IPS DF 4.7 (cell line): Measurements from ENCODE around the gene MRPL21.
"Not testable (repeated sequence)": the region's sequence is repeated elsewhere in the genome, so short reads cannot be mapped to it uniquely, and the experiment has no call there.

Experiments used
- DNase-seq: peaks from one replicate; pipeline ENCODE4 v3.0.0-alpha.2; 2013; ENCODE audit warnings: low spot score; ENCODE audit errors: extremely low read depth

MRPL21 gene

DNA sequence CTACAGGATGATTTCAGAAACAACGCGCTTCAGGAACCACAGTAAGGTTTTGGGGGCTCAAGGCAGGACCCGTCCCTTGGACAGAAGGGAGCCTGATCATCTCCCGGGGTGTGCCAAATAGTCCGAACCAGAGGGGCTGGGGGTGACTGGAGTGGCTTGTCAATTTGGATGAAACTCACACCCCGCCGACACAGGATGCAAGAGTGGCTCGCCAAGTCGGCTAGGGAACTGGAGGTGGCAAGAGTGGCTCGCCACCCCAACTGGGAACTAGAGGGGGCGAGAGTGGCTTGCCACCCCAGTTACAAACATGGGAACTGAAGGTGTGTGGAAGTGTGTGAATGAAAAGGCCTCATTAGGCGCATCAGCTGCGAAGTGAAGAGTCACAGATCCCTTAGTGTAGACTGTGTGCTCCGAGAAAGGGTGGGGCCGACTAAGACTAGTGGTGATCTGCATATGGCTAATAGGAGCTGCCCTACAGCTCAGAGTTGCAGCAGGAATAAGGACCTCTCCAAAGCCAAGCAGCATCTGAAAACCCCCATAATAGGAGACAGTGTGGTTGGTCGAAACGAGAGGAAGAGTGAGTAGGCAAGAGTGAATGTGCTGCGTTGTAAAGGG is 35.3 kb downstream of the MRPL21 start:
- no peak for DNase-seq

DNA sequence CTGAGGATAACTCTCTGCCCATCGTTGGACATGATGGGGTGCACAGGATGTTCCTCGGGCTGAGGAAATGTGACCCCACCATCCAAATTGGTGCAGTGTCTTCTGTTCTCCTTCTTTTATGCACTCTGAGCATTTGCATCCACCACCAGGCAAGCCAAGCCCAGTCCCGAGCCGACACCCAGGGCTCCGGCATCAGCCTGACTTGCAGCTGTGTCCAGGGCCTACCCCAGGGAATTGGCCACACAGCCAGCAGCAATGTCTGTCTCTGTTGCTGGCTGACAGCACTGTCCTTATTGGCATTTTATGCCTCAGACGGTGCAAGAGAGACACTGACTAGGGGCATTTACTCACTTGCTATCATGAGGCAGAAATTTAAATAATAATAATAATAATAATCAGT is 36.6 kb downstream of the MRPL21 start:
- DNase-seq: no peak

DNA sequence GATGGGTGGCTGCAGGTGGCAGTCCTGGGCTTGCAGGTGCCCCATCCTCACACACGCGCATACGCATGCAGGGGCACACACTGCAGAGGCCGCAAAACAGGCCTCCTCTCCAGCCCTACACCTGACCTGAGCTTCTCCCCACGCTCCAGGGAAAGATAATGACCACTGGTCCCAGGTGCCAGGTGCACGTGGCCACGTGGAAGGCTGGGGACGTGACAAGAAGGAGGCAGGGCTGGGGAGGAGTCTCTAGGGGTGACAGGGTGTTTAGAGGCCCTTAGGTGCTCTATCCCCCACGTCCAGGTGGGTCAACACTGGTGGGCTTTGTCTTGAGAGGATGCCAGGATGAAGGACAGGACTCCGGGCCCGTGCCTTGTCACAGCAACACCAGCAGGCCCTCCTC is 38.4 kb downstream of the MRPL21 start:
- DNase-seq: no peak

DNA sequence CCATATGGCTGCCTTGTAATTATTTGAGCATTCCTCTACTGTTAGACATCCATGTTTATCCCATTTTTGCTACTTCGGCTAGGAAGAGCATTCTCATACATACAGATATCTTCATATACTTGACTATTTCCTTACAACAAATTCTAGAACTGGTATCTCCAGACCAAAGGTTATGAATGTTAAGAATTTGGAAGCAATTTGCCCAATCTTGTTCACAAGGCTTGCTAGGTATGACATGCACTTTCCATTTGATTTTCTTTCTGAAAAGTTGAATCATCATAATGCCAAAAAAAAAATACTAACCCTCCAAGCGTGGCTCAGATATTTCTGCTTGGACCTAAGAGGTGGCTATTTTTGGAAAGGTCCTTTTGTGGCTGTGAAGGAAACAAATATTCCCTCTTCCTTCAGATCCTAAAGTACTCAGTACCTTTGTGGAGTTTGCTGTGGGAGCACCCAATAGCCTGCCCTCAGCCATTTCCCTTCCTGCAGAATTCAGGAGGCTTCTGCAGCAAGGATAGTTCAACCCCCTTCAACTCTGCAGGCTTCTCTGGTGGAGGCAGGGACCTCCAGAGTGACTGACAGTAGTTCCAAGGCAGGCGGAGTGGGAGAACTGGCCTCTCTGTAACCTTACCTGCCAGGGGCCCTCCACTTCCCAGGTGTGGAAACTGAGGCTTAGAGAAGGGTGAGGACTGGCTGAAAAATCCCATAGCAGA is 39.9 kb downstream of the MRPL21 start:
- DNase-seq: no peak

DNA sequence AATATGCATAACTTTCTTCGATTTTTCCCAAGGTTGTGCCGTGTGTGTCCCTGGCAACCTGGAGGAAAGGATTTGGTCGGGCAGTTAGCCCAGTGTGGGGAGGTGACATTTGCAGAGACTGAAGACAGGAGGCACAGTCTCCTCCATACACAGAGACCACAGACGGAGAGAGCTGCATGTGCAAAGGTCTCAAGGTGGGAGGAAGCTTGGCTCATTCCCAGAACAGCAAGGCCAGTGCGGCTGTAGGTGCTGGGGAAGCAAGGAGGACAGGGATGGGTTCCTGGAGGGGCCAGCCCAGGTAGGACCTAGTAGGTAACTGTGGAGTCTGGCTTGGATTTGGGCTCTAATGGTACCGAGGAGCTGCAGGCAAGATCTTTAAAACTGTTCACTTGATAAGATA is 41.2 kb downstream of the MRPL21 start:
- DNase-seq: no peak

DNA sequence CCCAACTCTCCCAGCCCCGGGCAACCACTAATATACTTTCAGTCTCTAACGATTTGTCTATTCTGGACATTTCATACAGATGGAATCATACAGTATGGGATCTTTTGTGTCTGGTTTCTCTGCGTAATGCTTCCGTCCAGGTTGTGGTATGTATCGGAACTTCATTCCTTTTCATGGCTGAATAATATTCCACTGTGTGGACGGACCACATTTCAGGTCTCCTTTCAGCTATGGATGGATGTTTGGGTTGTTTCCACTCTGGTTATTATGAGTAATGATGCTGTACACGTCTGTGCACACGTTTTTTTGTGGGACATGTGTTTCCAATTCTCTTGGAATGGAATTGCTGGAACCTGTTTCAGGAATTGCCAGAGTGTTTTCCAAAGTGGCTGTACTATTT is 44.5 kb downstream of the MRPL21 start:
- no peak for DNase-seq

DNA sequence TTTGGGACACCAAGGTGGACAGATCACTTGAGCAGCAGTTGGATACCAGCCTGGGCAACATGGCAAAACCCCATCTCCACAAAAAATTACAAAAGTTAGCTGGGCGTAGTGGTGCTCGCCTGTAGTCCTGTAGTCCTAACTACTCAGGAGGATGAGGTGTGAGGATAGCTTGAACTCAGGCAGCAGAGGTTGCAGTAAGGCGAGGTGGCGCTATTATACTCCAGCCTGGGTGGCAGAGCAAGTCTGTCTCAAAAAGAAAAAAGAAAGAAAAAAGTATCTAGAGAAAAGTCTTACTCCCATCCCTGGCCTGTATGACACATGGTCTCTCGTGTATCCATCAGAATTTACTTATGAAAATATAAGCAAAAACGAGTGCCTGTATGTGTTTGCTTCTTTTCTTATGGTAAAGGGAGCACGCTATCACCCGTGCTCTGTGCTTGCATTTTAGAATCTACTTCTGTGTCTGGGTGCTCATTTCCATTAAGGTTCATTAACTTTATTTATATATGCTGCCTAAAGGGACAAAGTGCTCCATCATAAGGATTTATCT is 46.5 kb downstream of the MRPL21 start:
- no peak for DNase-seq

DNA sequence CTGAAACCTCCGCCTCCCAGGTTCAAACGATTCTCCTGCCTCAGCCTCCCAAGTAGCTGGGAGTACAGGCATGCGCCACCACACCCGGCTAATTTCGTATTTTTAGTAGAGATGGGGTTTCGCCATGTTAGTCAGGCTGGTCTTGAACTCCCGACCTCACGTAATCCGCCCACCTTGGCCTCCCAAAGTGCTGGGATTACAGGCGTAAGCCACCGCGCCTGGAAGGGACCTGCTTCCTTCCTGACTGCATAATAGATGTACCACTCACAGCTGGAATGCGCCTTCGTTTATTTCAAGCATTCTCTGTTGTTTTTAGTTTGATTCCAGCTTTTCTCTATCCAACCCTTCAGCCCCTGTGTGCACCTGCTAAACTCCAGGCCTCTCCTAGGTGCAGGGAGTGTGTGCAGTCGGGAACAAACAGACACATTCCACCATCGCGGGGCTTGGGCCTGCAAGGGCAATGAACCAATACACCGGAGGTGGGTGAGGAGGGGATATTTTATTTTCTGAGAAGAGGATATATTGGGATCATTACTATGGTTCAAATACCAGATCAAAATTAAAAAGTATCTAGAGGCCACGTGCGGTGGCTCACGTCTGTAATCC is 47.1 kb downstream of the MRPL21 start:
- DNase-seq: not testable (repeated sequence)

DNA sequence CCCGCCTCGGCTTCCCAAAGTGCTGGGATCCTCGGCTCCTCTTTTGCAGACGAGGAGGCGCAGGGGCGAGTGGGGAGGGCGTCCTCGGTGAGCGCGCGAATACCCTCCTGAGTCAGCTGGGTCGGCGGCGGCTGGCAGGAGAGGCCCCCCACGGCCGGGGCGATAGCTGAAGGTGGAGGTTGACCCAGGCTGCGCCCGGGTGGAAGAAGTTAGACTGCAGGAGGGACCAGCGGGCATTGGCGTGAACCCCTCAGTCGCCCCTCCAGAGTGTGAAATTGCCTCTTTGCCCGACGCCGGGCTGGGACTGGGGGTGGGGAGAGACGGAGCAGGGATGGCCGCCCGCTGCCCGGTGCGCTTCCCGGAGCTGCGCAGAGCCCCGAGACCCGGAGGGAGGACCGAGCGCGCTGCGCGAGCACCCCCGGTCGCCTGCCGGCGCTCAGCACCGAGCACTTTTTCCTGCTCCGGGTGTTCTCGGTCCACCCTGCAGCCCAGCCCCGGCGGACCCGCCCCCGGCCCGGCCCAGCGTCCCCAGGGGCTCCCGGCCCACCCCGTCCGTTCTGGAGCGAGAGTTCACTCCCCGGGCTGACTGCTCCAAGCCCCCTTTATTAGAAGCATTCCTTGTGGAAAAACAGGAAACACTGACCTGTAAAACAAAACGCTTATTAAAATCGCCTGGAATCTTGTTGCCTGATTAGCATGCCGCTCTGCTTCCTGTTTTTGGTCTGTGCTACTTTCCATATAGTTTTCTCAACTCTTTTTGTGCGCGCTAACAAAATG is 48.2 kb downstream of the MRPL21 start:
- DNase-seq: no peak

DNA sequence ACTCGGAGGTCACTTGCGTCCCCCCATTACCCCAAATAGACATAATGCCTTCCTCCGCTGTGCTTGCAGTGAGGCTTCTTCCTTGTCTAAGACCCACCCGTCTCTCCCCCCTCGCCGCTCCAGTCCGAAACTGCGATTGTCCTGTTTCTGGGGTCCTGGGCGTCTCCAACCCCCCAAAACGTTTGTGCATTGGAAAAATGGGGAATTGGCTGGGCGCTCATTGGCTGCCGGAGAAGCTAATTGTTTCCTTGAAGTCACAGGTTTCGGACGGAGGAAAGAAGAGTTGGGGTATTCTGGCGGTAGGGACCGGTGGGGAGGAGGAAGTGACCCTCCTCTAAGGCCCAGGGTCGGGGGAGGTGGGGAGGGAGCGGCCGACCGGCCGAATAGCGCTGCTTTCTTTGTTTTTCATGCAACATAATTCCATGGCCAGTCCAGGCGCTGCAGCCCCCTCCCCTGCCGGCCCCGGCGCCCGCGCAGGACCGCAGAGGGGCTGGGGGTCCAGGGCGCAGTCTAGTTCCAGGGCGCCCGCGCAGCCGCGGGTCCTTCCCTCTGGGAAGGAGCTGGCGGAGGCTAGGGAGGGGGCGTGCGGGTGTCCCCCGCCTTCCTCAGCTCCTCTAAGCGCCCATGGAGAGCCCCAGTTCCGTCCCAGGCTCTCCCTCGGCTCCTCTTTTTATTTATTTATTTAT is 49.2 kb downstream of the MRPL21 start:
- DNase-seq: no peak

DNA sequence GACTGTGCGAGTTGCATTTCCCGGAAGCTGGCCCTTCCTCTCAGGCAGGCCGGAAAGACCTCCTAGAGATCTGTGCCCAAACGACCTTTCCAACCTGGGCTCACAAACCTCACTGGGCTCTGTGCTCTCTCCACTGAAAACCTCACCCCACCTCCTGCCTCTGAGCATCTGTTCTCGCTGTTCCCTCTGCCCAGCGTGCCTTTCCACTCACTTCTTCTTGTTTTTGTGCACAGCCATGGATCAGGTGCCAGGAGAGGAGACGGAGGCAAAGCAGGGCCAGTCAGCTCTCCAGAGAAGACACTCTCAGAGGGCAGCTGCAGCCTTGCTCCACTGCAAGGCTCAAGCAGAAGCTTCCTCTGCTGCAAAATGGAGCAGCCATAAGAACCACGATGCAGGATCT is 51.0 kb downstream of the MRPL21 start:
- no peak for DNase-seq

DNA sequence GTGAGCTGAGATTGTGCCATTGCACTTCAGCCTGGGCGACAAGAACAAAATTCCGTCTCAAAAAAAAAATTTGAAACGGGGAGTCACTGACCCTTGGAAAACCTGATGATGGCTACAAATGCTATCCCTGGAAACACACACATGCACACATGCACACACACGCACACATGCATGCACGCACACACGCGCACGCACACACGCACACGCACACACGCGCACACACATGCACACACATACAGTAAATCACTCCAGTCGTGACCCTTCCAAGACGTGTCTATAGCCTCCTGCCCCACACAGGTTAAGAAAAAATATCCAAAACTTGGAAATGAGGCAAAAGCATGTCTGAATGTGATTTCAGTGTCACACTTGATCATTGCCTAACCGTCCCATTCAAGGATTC is 55.2 kb downstream of the MRPL21 start:
- no peak for DNase-seq

DNA sequence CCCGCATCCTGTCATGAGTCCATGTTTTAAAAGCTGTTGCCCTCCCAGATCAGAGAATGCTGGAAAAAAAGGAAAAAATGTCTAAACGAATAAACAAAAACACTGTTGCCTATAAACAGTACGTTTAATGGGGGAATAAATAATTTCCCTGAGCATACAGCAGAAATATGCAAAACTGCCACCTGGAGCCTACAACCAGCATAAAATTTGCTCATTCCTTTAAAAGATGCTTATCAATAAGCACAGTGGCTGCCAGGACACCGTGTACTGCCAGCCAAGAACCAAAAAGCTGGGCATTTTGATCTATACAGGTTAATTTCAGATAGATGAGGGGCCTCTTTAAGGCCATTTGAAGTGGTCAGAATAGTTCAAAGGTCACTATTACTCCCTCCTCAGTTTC is 56.2 kb downstream of the MRPL21 start:
- DNase-seq: no peak

DNA sequence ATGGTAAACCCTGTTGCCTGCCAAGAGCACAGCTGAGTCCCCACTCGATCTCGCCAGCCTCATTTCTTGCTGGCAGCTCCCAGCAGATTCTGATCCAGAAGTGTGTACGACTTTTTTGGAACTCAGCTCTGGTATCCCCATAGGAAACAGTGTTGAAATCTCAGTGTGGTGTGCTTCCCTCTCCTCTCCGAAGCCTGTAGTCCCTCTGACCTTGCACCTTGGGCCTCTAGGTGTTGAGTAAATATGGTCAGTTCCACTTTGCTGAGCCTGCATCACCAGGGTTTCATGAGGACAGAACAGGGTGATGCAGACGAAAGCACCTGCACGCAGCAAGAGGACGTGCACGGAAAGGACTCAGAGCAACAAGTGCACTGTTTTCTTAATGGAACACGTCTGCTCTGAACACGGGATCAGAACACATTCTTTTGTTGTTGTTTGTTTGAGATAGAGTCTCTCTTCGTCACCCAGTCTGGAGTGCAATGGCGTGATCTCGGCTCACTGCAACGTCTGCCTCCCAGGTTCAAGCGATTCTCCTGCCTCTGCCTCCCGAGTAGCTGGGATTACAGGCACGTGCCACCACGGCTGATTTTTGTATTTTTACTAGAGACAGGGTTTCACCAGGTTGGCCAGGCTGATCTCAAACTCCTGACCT is 58.2 kb downstream of the MRPL21 start:
- no peak for DNase-seq

DNA sequence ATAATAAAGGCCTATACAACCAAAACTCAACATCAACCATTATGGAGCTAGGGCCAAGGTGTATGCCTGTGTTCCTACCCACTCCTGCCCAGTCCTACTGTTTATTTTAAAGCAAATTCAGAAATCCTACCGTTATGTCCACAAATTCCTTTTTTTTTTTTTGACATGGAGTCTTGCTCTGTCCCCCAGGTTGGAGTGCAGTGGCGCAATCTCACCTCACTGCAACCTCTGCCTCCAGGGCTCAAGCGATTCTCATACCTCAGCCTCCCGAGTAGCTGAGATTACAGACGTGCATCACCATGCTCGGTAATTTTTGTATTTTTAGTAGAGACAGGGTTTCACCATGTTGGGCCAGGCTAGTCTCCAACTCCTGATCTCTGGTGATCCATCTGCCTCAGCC is 58.8 kb downstream of the MRPL21 start:
- DNase-seq: no peak

DNA sequence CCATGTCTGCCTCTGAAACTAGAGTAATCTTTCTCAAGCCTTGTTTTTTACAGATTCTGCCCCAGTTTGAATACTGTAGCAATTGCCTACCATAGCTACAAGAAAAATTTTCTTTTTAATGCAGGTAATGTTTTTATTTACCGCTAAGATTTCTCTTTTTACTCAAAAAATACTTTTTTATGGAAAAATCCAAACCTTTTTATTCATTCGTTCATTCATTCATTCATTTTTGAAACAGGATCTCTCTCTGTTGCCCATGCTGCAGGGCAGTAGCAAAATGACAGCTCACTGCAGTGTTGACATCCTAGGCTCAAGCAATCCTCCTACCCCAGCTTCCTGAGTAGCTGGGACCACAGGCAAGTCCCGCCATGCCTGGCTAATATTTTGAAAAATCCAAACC is 59.3 kb downstream of the MRPL21 start:
- no peak for DNase-seq

DNA sequence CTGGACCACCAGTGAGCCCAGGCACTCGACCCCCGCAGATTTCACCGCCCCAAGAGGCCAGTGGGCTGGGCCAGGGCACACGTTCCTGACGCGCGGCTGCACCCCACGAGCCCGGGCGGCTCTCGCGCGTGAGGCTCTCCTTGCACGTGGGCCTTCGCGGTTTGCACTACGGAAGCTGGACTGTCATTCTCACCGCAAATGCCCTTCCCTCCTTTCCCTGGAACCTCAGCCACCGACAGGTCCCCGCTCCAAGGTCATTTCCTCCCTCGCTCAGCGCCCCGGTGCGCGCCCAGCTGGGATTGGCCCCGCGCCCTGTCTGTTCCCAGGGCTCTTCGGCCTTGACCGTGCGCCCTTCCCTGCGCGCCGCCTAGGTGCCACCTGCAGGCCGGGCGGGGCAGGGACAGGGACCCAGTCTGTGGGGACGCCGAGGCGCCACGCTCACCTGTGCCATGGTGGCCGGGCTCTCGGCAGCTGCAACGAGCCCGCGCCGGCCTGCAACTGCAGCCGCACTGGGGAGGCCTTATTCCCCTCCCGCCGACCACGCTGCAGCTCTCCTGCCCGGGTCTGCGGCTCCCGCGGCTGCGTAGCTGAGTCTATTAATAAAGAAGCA is 59.8 kb downstream of the MRPL21 start:
- no peak for DNase-seq

DNA sequence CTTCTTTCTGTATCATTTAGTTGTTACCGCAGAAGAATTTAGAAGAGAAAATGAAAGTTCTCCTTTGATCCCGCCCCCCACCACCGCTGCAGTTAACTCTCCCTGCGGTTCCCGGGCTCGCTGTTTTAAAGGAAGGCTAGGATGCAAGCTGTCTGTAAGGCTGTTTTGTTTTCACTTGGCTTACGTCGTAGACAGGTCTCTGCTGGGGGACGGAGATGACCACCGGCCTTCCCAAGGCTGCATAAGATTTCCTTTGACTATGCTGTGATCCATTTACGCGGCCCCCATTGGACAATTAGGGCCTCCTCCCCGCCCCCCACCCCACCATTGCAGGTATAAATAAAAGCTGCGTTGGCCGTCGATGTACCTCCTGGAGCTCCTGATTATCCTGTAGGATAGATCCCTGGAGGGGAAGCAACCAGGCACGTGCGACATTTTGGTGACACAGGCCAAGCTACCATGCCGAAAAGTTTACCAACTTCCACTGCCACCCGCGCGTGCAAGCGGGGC is 60.5 kb downstream of the MRPL21 start:
- DNase-seq: no peak

DNA sequence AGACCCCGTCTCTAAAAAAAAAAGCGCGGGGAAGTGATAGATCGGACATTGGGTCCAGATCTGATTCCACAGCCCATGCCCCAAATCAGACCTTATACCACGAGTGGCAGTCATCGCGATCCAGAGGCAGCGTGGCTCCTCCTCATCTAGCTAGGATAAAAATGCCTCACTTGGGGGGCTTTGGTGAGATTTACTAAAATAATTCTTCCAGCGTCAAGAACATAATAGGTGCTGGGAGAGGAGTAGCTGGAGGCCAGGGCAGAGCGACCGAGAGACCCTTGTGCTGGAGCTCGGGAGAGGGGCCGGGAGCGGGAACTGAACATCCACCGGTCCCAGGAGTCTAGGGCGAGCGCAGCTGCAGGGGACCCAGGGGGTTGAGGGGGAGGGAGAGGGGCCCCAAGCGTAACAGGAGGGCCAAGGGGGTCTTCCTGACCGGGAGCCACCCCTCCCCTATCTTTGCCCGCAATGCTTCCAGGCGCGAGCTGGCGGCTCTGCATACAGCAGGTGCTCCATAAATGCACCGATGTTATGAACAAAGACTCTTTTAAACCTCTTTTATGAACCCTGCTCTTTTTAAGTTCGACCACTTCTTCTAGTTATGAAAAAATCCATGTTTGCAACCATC is 61.1 kb downstream of the MRPL21 start:
- DNase-seq: no peak
